NCI-H446 (cell line): ENCODE results near the gene FGF8.

Experiments used
- DNase-seq, 2 experiments: peaks; one replicate each; lab custom pipeline; 2025; lab: John Stamatoyannopoulos, UW

Gene FGF8

DNA sequence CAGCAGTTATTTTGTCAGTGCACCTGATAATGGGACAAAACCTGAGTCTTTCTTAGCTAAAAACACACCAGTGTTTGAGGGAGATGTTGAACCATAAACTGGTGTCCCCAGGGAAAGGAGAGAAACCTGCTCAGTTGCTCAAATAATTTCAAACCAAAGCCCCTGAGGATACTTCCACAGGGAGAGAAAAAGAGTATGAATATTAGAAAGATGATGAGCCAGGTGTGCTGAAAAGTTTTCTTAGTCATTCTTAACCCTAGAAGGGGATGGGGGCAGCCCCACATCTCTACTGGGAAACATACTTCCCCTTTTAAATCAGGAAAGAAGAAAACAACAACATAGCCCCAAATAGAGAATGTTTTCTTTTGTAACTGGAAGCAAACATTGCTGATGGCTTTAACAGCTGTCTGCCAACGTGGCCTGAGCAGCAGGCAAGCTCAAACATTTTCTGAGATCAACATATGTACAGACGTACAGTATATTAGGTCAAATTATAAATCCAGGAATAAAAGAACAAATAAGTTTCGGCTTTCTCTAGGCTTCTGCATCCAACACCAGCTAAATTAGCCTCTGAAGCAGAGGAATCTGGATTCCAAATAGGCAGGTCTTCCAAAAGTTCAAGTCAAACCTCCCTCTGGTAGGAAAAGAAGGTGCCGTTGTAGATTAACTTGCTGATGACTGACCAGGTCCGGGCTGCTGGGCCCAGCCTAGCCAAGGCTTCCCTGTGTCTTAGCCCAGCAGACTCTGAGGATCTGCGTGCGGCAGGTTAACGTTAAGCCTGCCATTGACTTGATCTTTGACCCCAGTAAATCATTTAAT lies 50.4 kb downstream of the FGF8 start:
- no peak for DNase-seq

DNA sequence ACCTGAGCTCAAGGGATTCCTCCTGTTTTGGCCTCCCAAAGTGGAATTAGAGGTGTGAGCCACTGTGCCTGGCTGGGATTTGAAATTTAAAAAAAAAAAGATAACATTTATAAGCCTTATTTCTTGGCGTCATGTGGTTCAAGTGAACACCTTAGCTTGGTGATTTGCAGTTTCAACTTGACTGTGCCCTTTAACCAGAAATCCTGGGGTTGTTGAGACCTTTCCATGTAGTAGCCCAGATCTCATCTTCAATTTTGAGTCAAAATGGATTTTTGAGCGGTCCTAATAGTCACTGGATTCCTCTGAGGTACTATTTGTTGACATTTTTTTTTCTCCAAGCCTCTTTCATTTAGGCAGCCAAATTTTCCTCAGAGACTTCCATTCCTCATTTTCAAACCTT lies 51.5 kb downstream of the FGF8 start:
- no peak for DNase-seq

DNA sequence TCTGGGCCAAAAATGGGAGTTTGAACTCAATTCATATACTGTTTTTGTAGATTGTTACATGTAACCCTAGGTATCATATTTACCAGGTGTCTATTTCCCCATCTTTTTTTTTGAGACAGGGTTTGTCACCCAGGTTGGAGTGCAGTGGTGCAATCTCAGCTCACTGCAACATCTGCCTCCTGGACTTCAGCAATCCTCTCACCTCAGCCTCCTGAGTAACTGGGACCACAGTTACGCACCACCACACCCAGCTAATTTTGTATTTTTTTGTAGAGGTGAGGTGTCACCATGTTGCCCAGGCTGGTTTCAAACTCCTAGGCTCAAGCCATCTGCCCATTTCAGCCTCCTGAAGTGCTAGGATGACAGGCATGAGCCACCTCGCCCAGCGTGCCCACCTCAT lies 52.7 kb downstream of the FGF8 start:
- no peak for DNase-seq

DNA sequence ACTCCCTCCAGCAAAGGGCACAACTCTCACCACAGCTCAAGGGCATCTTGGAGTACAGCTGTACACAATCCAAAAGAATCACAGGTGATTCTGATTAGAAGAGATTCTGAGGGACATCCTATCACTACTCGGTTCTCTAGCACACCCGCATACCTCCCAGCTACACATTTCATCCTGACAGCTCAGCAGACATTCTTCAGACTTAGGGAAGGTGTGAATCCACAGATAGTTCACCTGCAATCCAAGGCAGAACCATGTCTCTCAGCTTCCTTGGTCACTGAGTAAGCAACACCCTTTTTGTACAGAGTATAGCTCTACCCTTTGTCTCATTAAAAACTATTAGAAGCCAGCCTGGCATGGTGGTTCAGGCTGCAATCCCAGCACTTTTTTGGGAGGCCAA lies 54.1 kb downstream of the FGF8 start:
- DNase-seq = no peak

DNA sequence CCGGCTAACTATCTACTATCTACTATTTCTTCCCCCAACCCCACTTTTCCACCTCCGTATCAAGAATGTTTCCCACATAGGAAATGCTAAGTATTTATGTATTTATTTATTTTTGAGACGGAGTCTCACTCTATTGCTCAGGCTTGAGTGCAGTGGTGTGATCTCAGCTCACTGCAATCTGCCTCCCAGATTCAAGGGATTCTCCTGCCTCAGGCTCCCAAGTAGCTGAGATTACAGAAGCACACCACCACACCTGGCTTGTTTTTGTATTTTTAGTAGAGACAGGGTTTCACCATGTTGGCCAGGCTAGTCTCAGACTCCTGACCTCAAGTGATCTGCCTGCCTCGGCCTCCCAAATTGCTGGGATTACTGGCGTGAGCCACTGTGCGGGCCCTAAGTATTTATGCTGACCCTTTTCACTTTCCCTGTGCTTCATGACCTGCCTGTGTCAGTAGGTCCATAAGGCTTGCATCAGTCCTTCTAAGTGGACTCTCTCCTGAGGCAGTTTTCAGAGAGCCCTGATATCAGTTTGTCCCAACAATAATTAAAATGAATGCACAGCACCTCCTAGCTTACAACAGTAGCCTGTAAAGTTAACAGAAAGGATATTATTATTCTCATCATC lies 55.2 kb downstream of the FGF8 start:
- no peak for DNase-seq
